SHP77 treated with DMSO at 0.1 percent for 48 hours (cell line): ENCODE results near the gene KRTCAP2.

Experiments
- DNase-seq: peaks from one replicate; lab custom pipeline; 2025; lab: John Stamatoyannopoulos, UW

KRTCAP2 gene

GRCh38 chr1:155183775-155184221 lies 10.7 kb upstream of the KRTCAP2 start:
- DNase-seq, result no peak

GRCh38 chr1:155182052-155182550 lies 9.0 kb upstream of the KRTCAP2 start:
- no peak for DNase-seq

GRCh38 chr1:155181371-155182051 lies 8.4 kb upstream of the KRTCAP2 start:
- no peak for DNase-seq

- no peak for DNase-seq
These were observed 6.3 kb upstream of the KRTCAP2 start for GRCh38 chr1:155179112-155180031.

GRCh38 chr1:155178441-155179111 lies 5.5 kb upstream of the KRTCAP2 start:
- DNase-seq, result no peak

GRCh38 chr1:155177918-155178281 lies 4.8 kb upstream of the KRTCAP2 start:
- DNase-seq, result no peak

- DNase-seq, result no peak
These were observed 4.3 kb upstream of the KRTCAP2 start for GRCh38 chr1:155177192-155177917.

GRCh38 chr1:155176544-155177071 lies 3.5 kb upstream of the KRTCAP2 start:
- peak; percentile 77 for DNase-seq

- DNase-seq, result no peak
These were observed 2.8 kb upstream of the KRTCAP2 start for GRCh38 chr1:155175927-155176371.

GRCh38 chr1:155175281-155175926 lies 2.3 kb upstream of the KRTCAP2 start:
- DNase-seq, result no peak

- no peak for DNase-seq
These were observed 1.5 kb upstream of the KRTCAP2 start for GRCh38 chr1:155174324-155175280.

GRCh38 chr1:155173478-155174323 lies 597 bp upstream of the KRTCAP2 start, which contains the start of gene TRIM46:
TRIM46 (plus strand) TSS chr1:155173849; CDS start chr1:155173967, 118 bp downstream.
- no peak for DNase-seq

- DNase-seq, result no peak
These were observed 1.0 kb downstream of the KRTCAP2 start for GRCh38 chr1:155171836-155172731.

GRCh38 chr1:155170806-155171205 lies 2.3 kb downstream of the KRTCAP2 start:
- no peak for DNase-seq

GRCh38 chr1:155170101-155170785 lies 2.9 kb downstream of the KRTCAP2 start:
- DNase-seq, result no peak

GRCh38 chr1:155169541-155169940 lies 3.6 kb downstream of the KRTCAP2 start:
- no peak for DNase-seq
